Renal pelvis (tissue), 4 donors: Measurements from ENCODE around the gene SQSTM1. TPM values are rescaled to one million over a fixed set of nuclear protein-coding genes. Genes with fewer than 3 reads are reported as not detected.
"Not testable (repeated sequence)": the region's sequence is repeated elsewhere in the genome, so short reads cannot be mapped to it uniquely, and the experiment has no call there.

Experiments
- DNase-seq: peaks from one replicate; pipeline ENCODE4 v3.0.0-alpha.2; 2013
- polyA plus RNA-seq, 3 donors: library from polyadenylated mRNA; unstranded; fragments of 120-200 nt; gene quantifications; one replicate each; pipeline ENCODE4 v1.2.1, GENCODE V29; 2013; ENCODE audit not compliant: insufficient read length in 3 of 3

SQSTM1 gene
- polyA plus RNA-seq, 3 donors = 109 to 121 (median 112) TPM

DNA sequence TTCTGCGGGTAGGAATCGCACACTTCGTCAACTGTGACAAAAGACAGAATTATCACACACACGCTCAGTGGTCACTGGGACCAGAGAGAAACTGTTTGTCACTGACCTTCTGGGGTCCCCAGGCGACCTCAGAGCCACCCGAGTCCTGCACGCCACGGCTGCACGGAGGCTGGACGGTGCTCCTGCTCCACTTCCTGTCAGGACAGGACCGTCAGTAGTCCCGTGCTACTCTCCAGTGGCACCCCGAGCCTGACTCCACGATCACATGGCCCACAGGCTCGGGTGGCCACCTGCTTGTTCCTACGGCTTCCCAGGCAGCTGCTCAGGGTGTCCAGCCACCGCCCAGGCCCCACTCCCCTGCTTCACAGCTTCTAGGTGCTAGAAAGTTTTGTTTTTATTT lies 20.1 kb downstream of the SQSTM1 start:
- DNase-seq = no peak

DNA sequence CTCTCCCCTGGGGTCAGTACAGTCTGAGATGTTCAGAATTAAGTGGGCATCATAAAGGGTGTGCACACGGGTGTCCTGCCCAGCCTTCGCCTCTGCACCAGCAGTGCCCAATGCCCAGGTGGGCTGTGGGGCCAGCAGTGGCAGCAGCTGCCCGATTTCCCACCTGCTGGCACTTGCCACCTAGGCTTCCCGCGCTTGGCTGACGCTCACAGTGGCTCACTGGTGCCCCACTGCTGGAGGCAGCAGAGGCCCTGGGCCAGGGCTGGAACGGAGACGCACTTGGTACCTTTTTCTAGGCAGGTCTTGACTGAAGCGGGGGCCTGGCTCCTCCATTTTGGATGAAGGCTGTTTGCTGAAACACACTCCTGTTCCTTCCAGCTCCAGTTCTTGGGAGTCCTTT lies 20.9 kb downstream of the SQSTM1 start:
- no peak for DNase-seq

DNA sequence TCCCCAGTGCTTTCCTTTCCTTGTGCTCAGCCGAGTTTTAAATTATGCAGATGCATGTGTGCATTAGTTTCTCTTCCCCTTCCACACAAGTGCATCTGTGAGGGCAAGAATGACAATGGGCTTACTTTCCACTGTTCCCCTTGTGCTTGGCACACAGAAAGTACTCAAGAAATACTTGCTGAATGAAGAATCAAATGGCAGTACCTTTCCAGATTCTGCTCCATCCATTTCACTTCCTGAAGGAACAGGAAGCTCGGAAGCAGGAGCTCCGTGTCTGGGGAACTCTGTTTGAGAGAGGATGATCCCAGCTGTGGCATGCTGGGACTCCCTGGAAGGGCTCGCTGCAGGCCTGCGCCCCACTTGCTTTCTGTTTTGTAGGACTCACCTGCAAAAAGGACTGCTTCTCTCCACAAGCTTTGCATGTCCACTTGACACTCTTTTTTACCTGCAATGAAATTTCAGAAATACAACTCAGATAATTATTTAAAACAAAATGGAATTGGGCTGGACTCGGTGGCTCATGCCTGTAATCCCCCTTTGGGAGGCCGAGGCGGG lies 32.4 kb downstream of the SQSTM1 start:
- DNase-seq = no peak

DNA sequence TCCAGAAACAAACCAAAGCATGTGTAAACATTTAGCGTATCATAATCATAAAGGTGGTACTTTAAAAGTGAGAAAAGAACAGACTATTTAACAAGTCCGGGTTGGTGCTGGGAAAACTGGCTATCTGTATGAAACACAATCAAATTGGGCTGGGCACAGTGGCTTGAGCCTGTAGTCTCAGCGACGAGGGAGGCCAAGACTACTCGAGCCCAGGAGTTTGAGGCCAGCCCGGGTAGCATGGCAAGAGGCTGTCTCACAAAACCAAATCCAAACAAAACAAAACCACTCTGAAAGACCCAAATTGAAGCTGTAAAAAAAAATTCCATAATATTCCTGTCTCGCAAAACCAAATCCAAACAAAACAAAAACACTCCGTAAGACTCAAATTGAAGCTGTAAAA lies 33.7 kb downstream of the SQSTM1 start:
- no peak for DNase-seq

DNA sequence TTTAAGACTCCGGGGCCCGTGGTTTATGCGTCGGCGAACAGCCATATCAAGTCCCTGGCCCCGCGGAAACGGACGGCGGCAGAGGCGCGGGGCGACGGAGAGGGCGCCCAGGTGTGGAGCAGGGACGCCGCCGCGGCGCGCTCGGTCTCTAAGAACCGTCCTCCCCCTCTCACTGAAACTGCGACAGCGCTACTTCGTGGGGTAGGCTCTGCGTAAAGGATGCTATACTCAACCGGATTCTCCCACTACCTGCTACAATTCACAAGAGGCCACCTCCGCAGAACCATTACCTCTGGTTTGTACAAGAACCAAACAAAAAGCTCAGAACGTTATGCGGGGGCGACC lies 37.5 kb downstream of the SQSTM1 start:
- peak; percentile 38 for DNase-seq

DNA sequence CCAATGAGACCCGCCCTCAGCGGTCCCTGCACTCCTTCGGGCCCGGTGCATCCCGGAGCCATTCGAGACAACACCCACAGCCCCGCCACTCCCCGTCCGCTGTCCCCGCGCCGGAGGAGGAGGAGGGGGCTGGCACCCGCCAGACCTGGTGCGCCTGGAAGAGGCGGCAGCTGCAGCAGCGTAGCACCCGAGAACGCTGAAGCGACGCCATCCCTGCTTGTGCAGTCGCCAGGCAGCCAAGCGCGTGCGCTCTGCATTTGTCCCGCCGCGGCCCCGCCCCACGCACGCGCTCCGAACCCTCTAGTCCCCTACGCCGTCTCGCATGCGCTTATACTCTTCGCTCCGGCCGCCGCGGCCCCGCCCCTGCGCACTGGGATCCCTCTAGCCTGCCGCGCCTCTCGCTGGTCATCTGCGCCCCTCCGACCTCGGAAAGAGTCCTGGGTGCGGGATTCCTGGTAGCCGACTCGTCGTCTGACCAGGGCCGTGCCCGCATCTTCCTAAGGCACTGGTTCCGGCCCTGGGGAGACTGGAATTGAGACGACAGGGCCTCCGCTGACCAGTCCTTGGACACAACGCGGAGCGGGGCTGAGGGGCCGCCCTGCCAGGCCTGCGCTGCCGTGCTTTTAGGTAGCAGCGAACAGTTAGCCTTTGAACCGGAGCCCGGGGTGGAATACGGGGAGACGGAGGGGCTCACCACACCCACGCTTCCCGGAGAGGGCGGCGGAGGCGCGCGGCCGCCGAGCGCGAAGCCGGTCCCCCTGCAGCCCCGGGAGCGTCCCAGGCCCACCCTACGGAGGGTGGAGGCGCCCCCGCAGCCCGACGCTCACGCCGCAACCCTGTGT lies 38.1 kb downstream of the SQSTM1 start, which contains the start of gene MRNIP:
Gene MRNIP, minus strand, starts transcription at position 232 of the 842 bp plus-strand sequence. Its CDS starts 21 bp downstream, at position 211.
- DNase-seq = peak; percentile 95

DNA sequence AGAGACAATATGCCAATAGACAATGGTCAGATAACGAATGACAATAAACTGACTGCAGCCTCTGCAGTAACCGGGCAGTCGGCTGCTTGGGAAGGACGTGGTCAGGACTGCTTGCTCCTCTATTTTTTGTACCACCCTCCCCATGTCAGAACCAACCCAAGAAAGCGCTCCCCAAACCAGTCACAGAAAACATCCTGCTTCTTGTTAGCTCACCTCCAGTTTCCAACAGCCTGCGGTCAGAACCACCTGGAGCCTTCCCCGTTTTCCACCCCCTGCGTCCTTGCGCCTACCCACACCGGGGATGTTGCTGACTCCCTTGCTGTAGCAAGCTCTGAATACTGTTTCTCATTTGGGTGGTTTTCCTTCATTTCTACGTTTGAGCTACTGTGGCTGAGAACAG lies 39.6 kb downstream of the SQSTM1 start:
- DNase-seq = no peak

DNA sequence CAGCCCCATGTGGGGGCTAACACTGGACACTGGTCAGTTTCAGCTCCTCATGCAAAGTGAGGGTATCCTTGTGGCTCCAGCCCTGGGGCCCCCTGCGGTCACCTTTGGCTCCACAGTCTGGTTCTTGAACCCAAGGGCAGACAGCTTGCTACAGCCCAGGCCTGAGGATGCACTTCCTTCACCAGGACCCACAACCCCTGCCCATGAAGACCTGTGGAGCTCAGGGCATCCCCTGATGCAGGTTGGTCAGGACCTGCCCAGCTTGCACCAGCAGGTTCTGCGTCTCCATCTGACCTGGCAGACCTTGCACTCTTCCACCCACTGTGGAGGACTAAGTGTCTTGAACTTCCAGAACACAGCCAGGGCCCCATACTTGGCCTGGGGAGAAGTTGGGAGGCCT lies 41.6 kb downstream of the SQSTM1 start:
- no peak for DNase-seq

DNA sequence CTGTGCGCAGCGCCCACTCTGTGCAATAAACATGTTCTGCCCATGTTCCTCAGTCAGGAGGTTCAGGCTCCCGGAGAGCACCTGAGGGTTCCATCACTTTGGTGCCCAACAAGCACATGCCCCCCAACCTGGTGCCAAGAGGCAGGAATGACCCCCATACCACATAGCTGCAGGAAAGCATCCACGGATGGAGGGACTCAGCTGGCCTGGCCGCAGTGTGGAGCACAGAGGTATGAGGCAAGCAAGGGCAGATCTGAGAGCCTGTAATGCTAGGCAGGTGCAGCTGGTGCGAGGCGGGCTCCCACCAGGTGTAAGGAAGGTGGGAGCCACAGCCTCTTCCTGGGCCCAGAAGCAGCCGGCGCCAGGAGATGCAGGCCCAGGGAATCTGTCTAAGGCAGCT lies 42.2 kb downstream of the SQSTM1 start:
- DNase-seq = no peak

DNA sequence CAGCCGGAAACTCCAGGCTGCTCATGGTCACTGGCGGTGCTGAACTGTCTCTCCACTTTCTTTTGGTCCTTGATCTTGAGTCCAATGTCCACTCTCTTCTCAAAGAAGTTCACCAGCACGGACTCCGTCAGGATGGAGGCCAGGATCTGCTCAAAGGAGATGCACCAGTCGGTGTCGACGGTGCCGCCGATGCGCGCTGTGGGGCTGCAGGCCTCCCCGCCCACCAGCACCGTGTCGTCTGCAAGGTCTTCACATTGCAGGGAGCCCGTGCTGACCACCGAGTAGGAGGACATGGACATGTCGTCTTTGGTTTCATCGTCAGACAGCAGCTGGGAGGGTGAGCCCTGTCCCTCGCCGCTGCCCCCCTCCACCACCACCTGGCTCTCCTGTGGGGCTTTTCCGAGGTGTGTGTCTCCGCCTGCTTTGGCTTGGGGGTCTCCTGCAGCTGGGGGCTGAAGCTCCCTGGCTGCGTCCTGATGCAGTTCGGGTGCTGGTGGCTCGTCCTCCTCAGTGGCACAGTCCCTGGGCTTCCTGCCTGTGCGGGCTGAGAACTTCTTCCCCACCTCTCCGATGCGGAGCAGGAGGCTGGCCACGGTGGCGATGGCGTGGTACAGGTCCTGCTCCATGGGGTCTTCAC lies 42.9 kb downstream of the SQSTM1 start:
- no peak for DNase-seq

DNA sequence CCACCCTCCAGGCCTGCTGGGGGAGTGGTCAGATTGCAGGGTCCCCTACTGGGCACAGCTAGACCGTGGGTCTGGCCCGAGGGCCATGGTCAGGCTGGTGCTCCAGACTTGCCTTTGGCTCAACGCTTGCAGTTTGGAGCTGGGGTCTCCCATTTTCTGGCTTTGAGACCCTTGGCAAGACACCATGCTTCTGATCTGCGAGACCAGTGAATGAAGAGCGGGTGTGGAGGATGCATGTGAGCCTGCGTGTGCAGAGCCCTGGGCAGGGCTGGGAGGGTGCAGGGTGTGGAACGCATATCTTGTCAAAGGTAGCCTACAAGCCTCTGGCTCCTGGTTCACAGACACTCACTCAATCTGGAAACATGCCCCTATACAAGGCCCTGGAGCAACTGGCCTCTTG lies 44.0 kb downstream of the SQSTM1 start:
- no peak for DNase-seq

DNA sequence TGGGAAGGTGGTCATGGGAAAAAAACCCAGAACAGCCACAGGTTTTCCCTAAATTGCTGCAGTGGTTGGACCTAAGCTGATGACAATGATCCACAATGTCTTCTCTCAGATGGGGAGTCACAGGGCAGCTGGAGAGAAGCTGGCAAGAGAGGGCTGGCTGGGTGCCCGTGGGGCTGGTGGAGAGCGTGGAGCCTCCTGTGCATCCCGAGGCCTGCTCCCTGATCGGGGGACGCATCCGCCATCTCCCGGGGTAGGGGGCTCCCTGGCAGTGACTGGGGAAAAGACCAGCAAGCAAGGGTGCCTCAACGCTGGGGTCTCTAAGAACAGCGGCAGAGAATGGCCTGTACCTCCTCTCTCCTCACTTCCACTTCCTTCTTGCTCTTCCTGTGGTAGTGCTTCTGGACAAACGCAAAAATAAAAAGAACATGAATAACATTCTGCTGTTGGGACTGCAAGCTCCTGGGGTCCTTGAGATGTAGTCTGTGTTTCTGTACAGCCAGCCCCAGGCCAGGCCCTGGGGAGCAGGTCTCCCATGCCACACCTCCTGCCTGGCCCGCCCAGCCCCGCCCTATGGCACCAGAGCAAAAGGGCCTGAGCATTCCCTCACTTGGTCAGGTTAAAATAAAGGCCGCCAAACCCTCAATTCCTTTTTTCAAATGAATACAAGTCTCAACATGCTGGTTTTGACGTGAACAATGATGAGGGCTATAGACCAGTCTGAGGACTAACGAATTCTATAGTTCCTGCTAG lies 45.0 kb downstream of the SQSTM1 start:
- no peak for DNase-seq

DNA sequence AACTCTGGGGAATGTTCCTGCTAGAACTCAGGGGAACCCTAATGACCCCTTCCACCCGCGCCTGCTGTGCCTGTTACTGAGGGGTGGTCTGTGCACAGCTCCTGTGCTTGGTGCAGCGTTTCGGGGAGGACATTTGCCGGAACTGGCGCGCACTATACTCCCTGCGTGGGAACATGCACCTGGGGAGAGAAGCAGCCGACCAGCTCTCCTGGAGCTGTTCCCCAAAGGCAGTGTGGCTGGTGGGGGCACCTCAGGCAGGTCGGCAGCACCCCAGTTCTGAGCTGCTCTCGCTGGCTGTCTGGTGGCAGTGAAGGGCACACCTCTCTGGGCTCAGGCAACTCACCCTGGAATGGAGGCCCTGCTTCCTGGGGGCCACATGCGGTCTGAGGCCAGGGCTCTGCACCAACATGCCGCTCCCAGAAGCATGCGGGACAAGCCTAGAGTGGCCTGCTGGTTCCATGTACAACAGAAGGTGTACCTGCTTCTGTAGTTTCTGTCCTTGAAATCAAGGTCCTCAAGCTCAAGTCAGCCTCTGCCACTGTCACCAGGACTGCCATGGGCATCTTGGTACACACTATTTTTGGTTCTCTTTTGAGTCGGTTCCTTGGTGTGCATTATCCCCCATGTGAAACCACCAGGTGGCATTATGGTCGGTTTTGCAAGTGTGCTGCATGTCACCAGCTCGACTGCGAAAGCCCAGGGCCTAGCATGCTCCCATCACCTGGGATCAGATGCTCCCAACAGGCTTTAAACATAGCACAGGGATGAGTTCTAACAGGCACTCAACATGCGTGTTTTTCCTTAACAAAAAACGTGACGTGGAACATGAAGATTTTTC lies 45.8 kb downstream of the SQSTM1 start:
- no peak for DNase-seq

DNA sequence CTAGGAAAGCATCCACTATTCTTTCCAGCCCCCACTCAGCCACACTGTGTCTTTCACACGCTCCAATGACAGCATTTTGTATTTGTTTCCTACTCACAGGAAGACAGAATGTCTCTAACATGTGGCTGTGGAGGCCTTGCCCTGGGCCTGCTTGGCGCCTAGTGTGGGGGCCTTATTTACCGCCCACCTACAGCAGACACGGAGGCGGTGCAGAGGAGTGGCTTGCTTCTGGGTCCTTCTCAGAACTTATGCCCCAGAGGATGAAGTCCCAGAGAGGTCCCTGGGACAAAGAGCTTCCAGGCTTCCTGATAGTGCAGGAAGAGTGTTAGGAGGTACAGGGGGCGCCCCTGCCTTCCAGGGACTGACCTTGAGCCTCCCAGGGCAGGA lies 46.4 kb downstream of the SQSTM1 start:
- no peak for DNase-seq

DNA sequence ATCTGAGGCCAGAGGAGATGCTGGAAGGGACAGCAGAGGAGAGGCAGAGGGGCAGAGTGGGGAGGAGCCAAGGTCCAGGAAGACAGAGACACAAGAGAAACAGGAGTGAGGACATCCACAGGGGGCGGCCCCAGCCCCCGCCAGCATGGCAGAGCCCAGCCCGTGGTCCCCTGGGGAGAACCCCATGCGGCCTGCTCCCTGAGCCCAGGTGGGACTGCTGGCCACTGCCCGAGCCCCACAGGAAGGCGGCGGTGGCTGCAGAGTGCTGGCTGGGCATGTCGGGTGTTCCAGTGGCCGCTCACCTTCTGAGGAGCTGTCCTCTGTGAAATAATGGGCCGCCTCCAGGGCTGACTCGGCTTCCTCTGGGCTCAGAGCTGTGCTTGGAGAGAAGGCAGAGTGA lies 46.8 kb downstream of the SQSTM1 start:
- DNase-seq = no peak

DNA sequence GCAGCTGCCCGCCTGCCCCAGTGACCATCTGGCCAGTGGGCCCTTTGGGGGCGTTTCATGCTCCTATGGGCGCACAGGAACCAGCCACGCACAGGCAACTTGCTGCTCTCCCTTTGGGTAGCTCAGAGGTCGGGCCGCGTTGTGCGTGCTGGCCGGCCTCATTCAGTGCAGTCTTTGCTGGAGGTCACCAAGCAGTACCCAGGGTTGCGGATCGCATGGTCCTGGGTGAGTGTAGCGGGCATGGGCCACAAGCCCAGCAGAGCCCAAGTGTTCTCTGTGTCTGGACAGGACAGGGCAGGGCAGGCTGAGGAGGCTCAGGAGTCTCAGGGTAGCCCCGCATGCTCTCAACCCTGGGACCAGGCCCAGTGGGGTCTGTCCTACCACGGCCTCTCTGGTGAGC lies 47.8 kb downstream of the SQSTM1 start:
- no peak for DNase-seq

DNA sequence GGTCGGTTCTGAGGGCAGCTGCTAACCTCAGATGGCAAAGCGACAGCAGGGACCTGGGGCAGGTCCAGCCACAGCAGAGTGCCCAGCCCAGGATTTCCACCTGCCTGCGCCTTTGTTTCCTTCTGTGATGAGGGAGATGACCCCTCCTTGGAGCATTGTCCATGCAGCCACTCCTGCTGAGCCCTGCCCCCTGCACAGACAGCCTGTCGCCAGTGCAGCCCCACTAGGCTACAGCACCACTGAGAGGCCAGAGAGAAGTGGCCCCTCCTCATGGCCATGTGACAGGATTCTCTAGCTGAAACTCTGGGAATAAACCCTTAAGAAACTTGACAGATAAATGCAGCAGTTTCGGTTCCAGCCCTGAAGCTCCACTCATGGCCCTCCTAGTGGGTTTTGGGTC lies 48.4 kb downstream of the SQSTM1 start:
- no peak for DNase-seq

DNA sequence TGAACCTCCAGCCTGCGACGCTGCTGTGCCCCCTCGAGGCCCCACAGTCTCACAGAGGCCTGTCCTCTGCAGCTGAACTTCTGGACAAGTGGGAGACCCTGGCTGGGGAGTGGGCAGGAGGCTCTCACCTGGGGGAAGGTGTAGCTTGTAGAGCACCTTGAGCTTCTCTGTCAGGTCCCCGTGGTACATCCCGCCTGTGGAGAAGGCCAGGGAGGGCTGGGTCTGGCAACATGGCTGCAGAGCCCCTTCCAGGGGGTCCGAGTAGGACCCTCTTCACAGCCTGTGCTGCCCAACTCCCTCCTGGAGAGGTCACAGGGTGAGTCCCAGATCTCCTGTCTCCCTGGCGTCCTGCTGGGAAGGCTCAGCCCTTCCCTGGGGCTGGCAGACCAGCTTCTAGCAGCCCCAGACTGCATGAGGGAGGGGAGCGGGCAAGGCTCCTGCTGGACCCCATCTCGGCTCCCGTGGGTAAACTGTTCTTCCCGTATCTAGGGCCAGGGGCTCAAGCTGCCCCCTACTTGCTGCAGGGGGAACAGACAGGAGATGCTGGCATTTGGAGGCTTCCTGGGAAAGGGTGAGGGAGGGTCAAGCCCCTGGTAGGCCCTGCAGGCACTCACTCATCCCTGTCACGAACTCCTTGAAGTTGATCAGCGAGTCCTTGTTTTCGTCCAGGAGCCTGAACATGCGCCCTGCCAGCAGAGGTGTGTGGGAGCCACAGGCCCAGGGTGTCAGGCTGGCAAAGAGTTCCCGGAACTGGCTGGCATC lies 49.1 kb downstream of the SQSTM1 start:
- no peak for DNase-seq

DNA sequence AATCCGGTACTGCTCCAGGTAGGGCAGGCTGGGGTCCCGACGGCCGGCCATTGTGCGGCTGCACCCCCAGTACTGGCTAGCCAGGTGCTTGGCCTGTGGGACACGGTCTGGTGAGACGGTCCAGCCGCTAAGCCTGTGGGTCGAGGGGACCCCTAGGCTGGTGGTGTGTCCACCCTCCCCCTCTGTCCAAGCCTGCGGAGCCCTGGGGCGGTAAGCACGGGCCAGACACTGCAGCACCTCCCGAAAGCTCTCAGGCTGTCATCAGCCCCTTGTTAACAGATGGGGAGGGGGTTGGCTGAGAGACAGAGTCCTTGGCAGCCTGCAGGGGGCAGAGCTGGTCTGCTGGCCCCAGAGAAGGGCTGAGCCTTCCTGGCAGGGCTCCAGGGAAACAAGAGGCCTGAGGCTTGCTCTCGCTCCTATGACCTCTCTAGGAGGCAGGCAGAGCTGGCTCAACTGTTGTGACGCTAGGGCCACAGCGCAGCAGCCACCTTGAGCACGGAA lies 49.7 kb downstream of the SQSTM1 start:
- DNase-seq = peak; percentile 30

DNA sequence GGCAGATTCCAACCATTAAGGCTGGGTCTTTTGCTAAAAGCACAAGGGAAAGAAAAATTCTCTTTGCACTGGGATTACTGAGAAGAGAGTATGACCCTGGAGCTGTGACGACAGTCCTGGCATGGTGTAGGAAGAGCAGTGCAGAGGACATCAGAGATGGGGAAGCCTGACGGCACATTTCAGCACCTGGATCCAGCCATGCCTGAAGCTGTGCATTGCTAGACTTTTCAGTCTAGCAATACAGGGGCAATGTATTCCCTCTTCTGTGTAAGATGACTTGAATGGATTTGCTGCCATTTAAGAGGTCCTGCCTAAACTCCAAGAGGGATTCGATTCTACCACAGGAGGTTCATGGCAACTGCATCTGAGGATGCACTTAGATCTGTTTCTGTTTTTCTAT lies 50.2 kb downstream of the SQSTM1 start:
- DNase-seq = no peak

DNA sequence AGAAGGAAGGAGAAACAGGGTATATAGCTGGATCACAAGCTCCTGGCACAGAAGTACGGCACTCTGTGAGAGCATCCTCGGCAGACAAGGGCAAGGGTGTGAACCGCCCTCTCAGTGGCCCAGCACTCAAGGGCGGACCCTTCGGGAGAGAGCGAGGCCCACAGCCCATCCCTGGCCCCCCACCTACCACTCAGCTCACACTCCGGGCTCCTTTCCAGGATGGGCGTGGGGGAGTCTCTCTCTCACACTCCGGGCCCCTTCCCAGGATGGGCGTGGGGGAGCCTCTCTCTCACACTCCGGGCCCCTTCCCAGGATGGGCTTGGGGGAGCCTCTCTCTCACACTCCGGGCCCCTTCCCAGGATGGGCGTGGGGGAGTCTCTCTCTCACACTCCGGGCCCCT lies 50.8 kb downstream of the SQSTM1 start:
- not testable (repeated sequence) for DNase-seq
